Measurements from ENCODE around the gene XRCC1. TPM values are rescaled to one million over a fixed set of nuclear protein-coding genes. Genes with fewer than 3 reads are reported as not detected.
"Not testable (repeated sequence)": the region's sequence is repeated elsewhere in the genome, so short reads cannot be mapped to it uniquely, and the experiment has no call there.

Gene XRCC1
- total RNA-seq, 2 experiments from 2014 or later: 29.4 to 32.4 TPM

DNA sequence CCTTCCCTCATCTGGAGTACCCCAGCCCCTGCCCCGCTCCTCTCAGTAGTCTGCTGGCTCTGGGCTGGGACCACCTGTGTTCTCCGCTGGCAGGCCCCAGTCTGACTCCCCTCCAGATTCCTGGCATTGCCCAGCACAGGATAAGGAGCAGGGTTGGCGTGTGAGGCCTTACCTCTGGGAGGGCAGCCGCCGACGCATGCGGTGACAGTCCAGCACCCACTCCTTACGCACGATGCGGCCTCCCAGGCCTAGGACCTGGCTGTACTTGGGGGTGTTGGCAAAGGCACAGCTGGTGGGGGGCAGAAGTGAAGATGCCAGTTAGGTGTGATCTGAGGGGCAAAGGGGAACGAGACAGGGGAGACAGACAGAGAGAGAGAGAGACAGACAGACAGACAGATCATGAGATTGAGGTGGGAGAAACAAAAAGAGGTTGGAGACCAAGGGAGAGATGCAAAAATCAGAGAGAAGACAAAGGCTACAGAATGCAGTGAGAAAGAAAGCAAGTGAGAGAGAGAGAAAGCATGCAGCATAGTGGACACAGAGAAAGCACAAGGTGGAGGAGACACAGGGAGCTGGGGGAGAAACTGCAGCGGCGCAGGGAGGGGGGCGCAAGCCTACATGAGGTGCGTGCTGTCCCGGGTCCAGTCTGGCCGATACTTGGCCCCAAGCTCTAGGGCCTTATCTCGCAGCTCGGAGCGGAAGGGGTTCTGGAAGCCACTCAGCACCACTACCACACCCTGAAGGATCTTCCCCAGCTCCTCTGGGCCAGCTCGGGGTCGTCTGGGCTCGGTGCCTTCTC, 23.7 kb downstream of the XRCC1 start:
- ATAC-seq: no peak
- ChIA-PET CTCF (interaction anchor here (1.5 kb wide), 1 partner anchor 17 kb away, joined by 3 read pairs; no protein-coding TSS in a partner anchor), POLR2A (no interaction called here)
- no peaks in the 10 kb centered on the region for H3K27me3 Mint-ChIP-seq
- no peak overlapping the region for H3K4me3 Mint-ChIP-seq
- no peak for DNase-seq
- peaks cover 5% of the 10 kb centered on the region for H3K4me1 Mint-ChIP-seq (ENCODE audit: low read depth)
- H3K27ac Mint-ChIP-seq: no peak overlapping the region
- intact Hi-C loops (cut with micrococcal nuclease): no loop called here
- TF ChIP-seq CTCF (IDR thresholded peaks at IDR 0.05): no peak
- peaks cover 19% of the 10 kb centered on the region for H3K36me3 Mint-ChIP-seq (ENCODE audit: low read depth)
- H3K9me3 Mint-ChIP-seq: no peaks in the 10 kb centered on the region

- peaks cover 15% of the 10 kb centered on the region for H3K36me3 Mint-ChIP-seq (ENCODE audit: low read depth)
- POLR2A ChIA-PET: no interaction called here
Observed at GRCh38 chr19:43548706-43549105, 26.6 kb downstream of the XRCC1 start.

GRCh38 chr19:43547926-43548325, 27.4 kb downstream of the XRCC1 start:
- H3K4me3 Mint-ChIP-seq; H3K4me1 Mint-ChIP-seq (ENCODE audit: low read depth); H3K27ac Mint-ChIP-seq; POLR2A ChIA-PET; ATAC-seq; intact Hi-C loops (cut with micrococcal nuclease); H3K27me3 Mint-ChIP-seq; DNase-seq; H3K9me3 Mint-ChIP-seq; CTCF ChIA-PET: not testable (repeated sequence)
- peaks cover 12% of the 10 kb centered on the region for H3K36me3 Mint-ChIP-seq (ENCODE audit: low read depth)

More at GRCh38 chr19:43548706-43549105, 26.6 kb downstream of the XRCC1 start:
- intact Hi-C loops (cut with micrococcal nuclease): no loop called here
- Mint-ChIP-seq H3K27ac (peak overlapping the region; percentile 46), H3K9me3 (no peaks in the 10 kb centered on the region), H3K4me3 (no peak overlapping the region), H3K4me1 (ENCODE audit: low read depth) (no peaks in the 10 kb centered on the region), H3K27me3 (no peaks in the 10 kb centered on the region)
- DNase-seq (no peak), ATAC-seq (no peak)
- no peak for TF ChIP-seq CTCF (IDR thresholded peaks at IDR 0.05)
- CTCF ChIA-PET: no interaction called here

DNA sequence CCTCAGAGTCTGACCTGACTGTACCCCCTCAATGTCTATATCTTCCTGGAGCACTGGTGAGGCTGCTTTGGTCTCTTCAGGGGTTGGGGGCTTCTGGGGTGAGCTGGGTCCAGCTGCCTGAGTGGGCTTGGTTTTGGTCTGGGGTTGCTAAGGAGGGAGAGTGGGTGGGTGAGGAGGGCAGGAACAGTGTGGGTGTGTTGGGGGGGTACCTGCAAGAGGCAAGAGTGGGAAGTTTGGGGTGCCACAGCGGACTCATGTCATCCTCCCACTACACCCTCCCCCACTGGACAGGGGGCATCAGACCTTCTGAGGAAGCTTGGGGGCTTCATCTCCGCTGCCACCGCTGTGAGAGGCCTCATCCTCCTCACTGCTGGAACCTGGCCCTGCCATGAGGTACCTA, 28.7 kb downstream of the XRCC1 start:
- no peak for TF ChIP-seq CTCF (IDR thresholded peaks at IDR 0.05)
- H3K4me1 Mint-ChIP-seq (ENCODE audit: low read depth): no peaks in the 10 kb centered on the region
- no peak overlapping the region for H3K4me3 Mint-ChIP-seq
- H3K9me3 Mint-ChIP-seq: no peaks in the 10 kb centered on the region
- no peaks in the 10 kb centered on the region for H3K27me3 Mint-ChIP-seq
- ChIA-PET CTCF (interaction anchor here (1.2 kb wide), 1 partner anchor 9 kb away, joined by 4 read pairs; no protein-coding TSS in a partner anchor), POLR2A (interaction anchor here (0.6 kb wide), 1 partner anchor 13 kb away, joined by 3 read pairs; no protein-coding TSS in a partner anchor)
- no peak overlapping the region for H3K27ac Mint-ChIP-seq
- ATAC-seq (no peak), DNase-seq (no peak)
- intact Hi-C loops (cut with micrococcal nuclease): no loop called here
- peaks cover 14% of the 10 kb centered on the region for H3K36me3 Mint-ChIP-seq (ENCODE audit: low read depth)

- Mint-ChIP-seq H3K27me3 (no peaks in the 10 kb centered on the region), H3K4me1 (ENCODE audit: low read depth) (no peaks in the 10 kb centered on the region), H3K9me3 (no peaks in the 10 kb centered on the region), H3K27ac (no peak overlapping the region), H3K4me3 (no peak overlapping the region), H3K36me3 (ENCODE audit: low read depth) (peaks cover 13% of the 10 kb centered on the region)
- no peak for ATAC-seq
- TF ChIP-seq CTCF (IDR thresholded peaks at IDR 0.05): no peak
- intact Hi-C loops (cut with micrococcal nuclease): no loop called here
- CTCF ChIA-PET: interaction anchor here (1.2 to 1.9 kb wide), 2 partner anchors 9 kb away, joined by 4 to 9 read pairs; no protein-coding TSS in a partner anchor
- no peak for DNase-seq
- POLR2A ChIA-PET: no interaction called here
Observed at GRCh38 chr19:43545981-43546380, 29.3 kb downstream of the XRCC1 start.

Data from activated CD8-positive, alpha-beta T cell treated with anti-CD3 and anti-CD28 coated beads for 36 hours (primary cell).